Fibroblast of skin of back (primary cell): ENCODE measurements around the gene TEX52.
"Not testable (repeated sequence)": the region's sequence is repeated elsewhere in the genome, so short reads cannot be mapped to it uniquely, and the experiment has no call there.

Experiments used
- DNase-seq: peaks from one replicate; pipeline ENCODE4 v3.0.0-alpha.2; 2013

Gene TEX52

DNA sequence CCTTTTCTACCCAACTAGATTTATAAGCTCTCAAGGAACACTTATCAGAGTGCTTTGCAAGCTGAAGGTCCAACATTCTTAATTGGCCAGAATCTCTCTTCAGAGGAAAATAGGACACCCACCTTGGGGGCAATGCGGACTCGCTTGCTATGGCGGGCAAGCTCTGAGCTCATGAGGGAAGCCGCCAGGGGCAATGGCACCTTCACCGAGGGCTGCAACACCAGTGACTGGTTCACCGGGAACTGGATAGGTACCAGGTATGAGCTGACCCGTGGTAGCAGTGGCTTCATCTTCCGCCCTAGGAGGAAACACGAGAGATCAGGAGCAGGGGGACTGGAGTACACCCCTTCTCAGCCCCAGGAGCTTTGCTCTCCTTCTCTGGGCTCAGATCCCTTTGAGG, 7.4 kb upstream of the TEX52 start:
- DNase-seq = no peak

DNA sequence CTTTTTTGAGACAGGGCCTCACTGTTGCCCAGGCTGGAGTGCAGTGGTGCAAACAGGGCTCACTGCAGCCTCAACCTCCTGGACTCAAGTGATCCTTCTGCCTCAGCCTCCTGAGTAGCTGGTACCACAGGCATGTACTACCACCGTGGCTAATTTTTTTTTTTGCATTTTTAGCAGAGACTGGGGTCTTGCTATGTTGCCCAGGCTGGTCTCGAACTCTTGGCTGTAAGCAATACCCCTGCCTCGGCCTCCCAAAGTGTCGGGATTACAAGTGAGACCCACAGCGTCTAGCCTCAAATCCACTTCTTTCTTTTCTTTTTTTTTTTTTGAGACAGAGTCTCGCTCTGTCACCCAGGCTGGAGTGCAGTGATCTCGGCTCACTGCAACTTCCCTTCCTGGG, 6.6 kb upstream of the TEX52 start:
- not testable (repeated sequence) for DNase-seq

DNA sequence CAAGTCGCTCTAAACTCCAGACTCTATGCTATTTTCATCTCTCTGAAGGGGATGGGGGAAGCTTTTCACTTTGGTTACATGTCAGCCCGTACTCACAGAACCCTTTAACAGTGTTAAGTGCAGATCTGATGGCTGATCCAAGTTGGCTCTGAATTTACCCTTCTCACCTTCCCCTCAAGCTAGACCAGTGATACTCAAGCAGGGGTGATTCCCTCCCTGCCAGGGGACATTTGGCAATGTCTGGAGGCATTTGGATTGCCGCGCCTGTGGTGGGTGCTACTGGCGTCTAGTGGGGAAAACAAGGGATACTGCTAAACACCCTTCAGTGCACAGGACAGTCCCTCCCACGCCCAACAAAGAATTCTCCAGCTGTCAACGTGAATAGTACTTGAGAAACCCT, 6.0 kb upstream of the TEX52 start:
- DNase-seq = no peak

DNA sequence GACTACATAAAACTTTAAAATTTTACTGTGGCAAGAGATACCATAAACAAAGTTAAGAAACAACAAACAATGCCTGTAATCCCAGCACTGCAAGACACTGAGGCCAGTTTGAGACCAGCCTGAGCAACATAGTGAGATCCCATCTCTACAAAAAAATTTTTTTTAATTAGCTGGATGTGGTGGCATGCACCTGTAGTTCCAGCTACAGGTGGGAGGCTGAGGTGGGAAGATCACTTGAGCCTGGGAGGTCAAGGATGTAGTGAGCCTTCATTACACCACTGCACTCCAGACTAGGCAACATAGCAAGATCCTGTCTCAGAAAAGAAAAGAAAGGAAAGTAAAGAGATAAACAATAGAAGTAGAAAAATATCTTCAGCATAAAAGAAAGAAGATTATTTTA, 3.3 kb upstream of the TEX52 start:
- DNase-seq = no peak

DNA sequence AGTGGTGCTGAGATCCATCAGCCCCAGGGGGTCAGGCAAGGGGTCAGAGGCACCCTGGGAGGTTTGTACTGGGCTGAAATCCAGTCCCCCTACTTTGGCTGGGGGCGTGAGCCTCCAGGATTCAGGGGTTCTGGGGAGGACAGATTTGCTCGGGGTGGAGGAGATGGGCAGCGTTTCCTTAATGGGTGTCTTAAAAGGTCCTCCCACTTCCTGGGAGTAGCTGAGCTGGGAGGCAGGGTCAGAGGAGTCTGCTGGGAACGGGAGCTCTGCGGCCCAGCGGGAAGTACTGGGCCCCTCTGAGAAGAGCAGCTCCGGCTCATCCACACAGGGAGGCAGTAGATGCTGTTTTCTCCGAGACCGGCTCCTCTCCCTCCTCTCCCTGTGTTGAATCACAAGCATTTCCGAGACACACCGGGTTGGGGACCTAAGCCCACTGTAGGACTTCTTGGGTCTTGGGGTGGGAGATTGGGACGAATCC, 2.1 kb upstream of the TEX52 start:
- no peak for DNase-seq

DNA sequence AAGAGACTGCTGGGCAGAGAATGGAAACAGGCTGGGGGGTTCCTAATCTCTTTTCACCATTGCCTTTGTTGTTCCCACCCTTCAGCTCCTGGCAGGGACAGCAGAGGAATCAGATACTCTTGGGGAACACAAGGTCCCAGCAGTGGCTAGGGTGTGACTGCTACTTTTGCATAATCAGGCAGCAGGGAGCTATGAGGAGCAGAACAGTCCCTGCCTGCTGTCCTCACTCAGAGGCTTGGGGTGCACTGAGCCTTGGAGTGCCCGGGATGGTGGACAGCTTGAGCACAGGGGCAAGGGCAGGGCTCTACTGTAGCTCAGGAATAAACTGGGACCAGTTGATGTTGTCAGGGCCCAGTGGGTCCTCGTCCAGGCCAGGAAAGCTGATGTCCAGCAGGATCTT, 1.5 kb upstream of the TEX52 start:
- DNase-seq = no peak

DNA sequence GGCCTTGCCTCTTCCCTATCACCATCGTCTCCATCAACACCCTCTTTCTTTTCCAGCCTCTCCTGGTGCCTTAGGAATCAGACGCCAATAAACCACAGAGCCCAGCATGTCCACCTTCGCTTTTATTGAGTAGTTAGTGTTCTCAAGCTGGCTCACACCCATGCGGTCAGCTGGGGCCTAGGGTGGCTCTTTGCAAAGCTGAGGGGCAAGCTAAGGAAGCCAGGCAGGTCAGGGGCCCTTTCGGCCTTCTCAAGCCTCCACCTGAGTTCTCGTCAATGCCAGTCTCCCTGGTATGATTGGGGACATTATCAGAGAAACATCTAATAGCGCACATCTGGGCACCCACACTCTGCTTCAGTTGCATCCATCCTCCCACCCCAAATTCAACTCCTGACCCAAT, 737 bp upstream of the TEX52 start:
- no peak for DNase-seq

DNA sequence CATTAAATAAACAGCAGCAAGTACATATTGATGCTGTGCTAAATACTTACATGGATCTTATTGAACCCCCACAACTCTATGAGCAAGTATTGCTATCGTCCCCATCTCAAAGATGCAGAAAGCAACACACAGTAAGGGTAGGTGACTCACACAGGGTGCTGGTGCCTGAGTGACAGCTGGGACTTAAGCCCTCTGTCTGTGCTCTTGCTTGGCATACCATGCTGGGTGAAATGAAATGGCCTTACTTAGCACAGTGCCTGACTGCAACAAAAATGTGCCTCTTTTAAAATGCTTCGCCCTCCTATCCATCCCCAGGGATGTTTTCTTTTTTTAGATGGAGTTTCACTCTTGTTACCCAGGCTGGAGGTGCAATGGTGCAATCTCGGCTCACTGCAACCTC, 788 bp downstream of the TEX52 start:
- no peak for DNase-seq

DNA sequence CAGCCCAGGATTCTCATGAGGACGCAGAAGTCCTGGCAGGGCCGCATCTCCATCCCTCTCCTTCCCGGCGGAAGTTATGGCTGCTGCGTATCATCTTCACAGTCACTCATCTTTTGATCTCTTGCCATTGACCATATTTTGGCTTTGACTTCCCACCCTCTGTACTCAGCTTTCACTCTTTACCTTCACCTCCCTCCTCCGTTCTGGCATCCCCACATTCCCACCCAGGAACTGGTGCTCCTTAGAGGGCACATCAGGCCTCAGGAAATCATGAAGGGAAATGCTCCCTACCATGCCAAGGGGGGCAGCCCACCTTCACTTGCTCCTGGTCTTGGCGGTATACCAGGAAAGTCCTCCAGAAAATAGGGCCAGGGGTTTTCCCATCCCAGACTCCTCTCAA, 1.3 kb downstream of the TEX52 start:
- DNase-seq = no peak

DNA sequence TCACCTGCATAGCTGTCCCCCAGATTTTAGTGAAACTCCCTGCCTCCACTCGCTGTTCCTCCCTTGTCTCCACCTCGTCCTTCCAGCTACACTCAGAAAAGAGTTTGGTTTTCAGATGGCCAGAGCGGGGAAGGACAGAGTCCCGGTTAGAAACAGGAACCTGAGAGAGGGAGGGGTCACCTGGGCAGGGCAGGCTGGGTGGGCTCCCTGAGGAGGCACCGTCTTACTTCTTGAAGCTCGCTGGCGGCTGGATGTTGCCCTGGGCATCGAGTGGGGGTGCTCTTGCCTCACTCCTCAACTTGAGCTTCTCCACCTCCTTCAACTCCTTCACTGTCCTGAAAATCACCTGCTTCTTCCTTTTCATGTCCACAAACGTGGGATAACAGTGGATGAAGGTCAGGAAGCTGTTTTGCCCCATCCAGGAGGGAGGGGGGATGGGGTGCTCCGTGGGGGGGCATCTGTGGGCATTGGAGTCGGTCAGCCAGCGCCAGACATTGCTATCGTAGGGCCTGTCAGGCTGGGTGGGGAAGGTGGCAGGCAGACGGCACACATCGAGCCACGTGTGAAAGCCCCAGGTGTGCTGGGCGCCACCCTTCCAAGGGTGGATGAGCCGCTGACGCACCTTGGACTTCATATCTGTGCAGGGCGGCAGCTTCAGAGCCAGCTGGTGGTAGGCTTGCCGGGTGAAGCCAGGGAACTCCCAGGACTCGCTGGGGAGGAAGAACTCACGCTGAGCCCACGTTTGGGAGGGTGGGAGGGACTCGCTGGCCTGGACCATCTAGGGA, 2.0 kb downstream of the TEX52 start:
- no peak for DNase-seq

DNA sequence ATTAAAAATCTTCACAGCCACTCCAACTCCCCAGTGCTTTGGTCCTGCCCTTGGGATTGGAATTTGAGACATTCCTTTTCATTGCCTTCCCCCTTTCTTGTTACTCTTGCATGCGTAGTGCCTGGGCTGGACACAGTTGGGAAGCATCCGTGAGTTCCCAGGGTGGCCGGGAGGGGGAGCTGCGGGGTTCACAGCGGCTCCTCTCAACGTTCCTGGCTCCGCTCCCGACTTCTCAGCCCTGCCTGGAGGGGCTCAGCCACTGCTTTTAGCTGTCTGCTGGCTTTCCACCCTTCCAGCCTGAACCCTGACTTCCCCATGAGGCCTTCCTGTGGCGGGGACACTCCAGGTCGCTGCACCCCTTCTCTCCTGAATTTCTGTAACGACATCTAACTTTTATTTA, 3.2 kb downstream of the TEX52 start:
- DNase-seq = peak; percentile 80

DNA sequence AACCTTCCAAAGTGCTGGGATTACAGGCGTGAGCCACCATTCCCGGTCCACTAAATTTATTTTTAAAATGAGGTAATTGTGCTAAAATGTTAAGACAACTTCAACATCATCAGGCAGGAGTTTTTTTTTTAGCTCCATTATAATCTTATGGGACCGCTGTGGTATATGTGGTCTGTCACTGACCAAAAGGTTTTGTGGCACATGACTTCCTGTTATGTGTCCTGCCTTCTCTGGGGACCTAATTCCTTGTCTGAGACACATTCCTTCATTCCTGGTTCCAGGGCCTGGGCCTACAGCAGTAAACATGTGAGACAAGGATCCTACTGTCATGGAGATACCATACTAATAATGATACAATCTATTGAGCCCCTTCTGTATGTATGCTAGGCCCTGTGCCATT, 4.9 kb downstream of the TEX52 start:
- DNase-seq = peak; percentile 58

DNA sequence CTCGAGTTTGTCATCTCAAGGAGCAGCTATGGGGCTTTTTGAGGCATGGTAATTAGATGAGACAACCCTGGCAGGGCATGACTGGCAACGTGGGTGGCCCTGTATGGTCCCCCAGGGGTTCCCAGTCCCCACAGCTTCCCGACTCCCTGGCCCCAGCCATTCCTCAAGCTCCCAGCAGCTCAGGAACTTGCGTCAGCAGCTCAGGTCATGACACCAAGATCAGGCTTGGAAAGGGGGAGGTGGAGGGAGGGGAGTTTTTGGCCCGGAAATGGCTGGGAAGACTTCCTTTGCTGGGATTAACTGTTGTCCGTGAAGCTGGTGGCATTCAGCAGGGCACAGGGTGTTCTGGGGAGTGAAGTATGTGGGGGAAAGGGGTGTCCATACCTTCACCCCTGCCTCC, 11.6 kb downstream of the TEX52 start:
- DNase-seq = peak; percentile 82

DNA sequence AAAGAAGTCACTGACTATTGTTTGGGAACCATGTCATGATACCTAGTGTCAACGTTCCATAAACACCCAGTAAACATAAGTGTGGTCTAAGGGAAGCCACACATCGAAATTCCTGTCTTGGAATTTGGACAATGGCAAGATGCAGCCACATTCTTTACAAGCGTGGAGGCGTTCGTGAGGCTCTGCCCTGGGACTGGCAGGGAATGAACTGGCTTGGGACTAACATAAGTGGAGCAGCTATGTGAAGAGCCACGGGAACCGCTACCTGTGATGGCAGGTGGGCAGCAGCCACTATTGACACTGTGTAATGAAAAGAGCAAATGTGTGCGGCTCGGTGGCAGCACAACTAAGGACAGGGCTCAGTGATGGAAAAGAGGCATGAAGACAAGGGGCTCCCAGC, 12.1 kb downstream of the TEX52 start:
- peak; percentile 58 for DNase-seq

DNA sequence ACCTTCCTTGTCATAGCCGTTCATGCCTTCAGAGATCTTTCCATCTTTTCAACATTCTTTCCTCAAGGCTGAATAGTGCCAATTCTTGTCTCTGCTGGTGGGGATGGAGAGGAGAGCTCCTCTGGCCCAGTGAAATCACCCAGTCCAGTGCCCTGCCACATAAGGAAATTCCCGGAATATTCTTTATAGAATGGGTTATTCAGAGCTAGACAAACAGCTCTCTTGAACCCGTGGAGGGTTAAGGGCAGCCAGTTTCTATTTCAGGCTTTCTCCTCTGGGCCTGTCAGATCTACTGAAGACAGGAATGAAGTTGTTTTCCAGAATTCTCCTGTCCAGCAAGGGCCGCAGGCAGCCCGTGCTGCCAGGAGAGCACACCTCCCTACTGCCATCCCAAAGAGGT, 13.9 kb downstream of the TEX52 start:
- DNase-seq = no peak

DNA sequence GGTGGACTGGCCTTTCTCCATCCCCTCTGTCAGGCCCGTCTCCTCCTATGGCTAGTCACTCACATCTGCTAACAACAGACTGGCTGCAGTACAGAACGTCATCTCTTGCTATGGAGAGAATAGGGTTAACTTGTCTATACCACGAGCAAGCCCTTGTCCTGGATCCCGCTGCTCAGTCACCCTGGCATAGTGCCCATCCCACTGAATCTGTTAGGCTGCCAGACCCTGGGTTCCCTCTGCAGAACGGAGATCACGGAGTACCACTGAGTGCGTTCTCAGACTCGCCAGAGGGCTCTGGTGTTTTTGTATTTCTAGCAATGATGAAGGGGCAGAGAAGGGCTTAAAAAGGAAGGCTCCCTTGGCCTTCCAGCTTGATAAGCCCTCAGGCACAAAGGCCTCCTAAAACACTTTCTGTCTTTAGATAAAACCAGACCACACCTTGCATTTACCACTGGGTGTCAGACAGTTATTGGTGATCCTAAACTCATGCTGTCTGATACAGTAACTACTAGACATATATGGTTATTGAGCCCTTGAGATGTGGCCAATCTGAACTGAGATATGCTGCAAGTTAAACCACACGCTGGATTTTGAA, 15.7 kb downstream of the TEX52 start:
- DNase-seq = no peak

DNA sequence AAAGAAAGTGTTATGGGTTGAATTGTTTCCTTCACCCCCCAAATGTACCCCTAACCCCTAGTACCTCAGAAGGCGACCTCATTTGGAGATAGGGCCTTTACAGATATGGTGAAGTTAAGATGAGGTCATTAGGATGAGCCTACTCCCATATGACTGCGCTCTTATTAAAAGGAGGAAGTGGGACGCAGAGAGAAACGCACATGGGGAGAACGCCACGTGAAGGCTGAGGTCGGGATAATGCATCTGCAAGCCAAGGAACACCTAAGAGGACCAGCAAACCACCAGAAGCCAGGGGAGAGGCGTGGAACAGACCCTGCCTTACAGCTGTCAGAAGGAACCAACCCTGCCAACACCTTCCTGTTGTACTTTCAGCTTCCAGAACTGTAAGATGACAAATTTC, 20.3 kb downstream of the TEX52 start:
- DNase-seq = no peak

DNA sequence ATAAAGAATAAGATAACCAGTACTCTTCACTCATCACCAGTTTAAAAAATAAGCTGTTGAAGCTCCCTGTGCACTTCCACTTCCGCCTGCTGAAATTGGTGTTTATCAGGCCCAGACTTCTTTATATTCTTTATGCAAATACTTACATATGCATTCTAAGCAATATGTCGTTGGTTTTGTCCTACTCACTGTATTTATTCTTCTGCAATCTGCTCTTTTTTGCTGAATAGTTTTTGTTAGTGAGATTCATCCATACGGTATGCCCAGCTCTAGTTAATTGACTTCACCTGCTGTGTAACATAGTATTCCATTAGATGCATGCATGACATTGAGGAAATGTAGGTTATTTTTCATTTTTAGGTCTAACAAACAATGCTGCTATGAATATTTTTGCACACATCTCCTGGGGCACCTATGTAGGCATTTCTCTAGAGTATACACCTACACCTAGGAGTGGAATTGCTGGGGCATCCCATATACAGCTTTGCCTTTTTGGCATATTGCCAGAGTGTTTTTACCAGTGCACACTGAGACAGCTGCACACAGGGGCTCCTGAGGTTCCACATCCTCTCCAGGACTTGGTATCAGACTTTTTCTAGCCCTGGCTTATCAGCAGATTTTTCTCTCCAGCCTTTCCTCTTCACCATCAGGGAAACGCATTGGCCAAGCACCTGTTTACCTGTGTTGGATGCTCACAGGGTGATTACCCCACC, 21.0 kb downstream of the TEX52 start:
- no peak for DNase-seq

DNA sequence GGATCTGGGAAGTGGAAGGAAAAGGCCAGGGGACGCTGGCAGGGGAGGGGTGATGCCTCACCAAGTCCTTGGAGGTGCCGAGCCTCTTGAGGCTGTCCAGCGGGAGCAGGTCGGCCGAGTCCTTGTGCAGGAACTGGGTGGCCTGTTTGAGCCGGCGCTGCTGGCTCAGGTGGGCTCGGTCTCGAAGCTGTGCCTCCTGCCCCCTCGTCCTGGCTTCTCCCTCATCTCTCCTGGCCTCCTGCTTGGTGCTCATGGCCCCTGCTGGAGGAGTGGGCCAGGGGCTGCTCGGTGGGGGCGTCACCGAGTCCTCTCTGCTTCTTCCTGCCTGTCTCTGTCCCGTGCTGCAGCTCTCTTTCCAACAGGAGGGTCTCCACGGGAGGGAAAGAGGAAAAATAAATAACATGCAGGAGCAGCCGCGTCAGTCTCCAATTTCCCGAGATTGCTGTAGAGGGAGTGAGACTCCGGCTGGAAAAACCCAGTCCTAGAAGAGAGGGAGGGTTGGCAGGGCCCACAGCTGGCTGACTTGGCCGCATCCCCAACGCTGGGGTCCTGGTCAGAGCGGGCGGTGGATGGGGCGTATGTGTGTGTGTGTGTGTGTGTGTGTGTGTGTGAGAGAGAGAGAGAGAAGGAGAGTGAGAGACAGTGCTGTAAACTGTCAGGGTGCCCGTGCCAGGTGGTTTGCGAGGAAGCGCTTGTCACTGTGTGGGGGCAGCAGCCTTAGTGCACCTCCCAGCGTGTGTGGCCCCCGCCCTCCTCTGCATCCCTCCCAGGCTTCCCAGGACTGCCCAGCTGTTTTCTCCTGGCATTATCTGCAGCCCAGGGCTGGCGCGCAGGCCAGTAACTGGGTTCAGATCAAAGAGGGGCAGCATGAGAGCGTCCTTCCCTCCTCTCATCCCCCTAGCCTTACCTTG, 22.0 kb downstream of the TEX52 start, which contains the start of gene NRIP2:
TSS of gene NRIP2 (minus strand) at position 455 of the 911 bp plus-strand sequence. CDS start at position 403, 52 bp downstream.
- peak; percentile 35 for DNase-seq

DNA sequence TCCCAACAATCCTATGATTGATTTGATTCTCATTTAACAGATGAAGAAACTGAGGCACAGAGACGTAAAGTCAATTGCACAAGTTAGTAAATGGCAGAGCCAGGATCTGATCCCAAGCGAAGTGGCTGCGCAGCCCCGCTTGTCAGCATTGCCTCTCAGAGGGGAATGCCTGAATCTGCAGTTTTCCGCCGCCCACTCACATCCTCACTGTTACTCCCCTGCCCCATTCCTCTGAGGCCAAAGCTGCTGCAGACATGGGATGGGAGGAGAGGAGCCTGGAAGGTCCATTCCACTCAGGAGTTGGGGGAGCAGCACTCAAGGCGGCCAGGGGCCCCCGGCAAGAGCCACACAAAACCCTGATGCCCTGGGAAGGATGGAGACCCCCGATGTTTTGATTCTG, 23.0 kb downstream of the TEX52 start:
- DNase-seq = no peak

DNA sequence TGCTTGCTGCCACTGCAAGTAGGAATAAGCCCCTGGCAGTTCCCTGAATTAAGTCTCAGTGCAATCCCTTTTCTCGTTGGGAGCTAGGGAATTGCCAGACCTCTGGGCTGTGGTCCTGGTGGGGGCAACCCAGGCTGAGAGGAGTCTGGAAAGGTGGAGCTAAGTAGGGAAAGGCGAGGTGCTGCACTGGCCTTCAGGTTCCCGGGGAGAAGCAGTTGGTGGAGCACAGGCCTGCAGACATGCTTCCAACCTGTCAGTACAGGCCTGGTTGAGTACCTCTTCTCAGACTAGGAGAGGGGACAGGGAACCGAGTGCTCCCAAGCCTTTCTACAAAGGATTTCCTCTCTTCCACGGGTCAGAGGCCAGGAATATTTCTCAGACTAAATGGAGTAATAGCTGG, 23.5 kb downstream of the TEX52 start:
- DNase-seq = no peak

DNA sequence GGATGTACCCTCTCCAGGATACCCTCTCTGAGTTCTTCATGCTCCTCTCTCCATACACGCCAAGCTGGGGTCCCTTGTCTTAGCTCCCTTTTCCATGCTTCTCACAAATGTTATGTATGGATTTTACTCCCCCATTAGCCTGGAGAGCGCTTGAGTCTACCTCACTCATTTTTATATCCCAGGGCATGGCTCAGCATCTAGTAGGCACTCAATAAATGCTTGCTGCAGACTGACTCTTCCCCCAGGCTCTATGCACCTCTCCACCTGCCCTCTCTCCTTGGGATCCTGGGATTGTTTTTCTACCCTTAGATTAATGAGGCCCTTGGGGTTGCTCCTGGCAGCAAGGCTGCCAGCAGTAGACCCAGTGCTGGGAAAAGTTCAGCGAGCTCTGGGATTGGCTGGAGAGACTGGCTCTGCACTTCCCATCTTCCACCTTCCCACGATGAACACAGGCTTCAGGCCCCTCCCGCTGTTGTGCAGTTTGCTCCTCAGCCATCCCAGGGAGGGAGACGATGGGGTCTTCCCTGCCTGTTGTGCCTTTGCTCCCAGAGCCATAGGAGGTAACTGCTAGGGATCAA, 24.2 kb downstream of the TEX52 start:
- DNase-seq = no peak
